AG04449 (cell line): ENCODE results near the gene C2orf81.

Experiments
- CTCF ChIA-PET: fragments of 350-600 bp; formaldehyde crosslinking; extraction: SDS; loops from one replicate; lab custom pipeline; 2021; ENCODE audit warnings: antibody characterized with exemption; lab: Yijun Ruan, JAX
- POLR2A ChIA-PET: fragments of 400-600, 350-600 bp; formaldehyde crosslinking; extraction: SDS; loops from one replicate; lab custom pipeline; 2020; ENCODE audit warnings: antibody characterized with exemption, inconsistent platforms; lab: Yijun Ruan, JAX
- DNase-seq: peaks from one replicate; pipeline ENCODE4 v3.0.0-alpha.2; 2010; ENCODE audit warnings: low read depth, low spot score
- H3K4me3 ChIP-seq: 2 replicates; pipeline ENCODE4 v1.5.1; 2011; ENCODE audit warnings: low read depth, mild to moderate bottlenecking, control low read depth, low read length
- TF ChIP-seq, protein P1 (sequence below): IDR thresholded peaks from one replicate; pipeline ENCODE4 v1.5.1; 2011; ENCODE audit warnings: mild to moderate bottlenecking, moderate library complexity, low read length, control low read depth, inconsistent platforms; ENCODE audit not compliant: insufficient read depth; ENCODE audit errors: missing control alignments

The C2orf81 gene

DNA sequence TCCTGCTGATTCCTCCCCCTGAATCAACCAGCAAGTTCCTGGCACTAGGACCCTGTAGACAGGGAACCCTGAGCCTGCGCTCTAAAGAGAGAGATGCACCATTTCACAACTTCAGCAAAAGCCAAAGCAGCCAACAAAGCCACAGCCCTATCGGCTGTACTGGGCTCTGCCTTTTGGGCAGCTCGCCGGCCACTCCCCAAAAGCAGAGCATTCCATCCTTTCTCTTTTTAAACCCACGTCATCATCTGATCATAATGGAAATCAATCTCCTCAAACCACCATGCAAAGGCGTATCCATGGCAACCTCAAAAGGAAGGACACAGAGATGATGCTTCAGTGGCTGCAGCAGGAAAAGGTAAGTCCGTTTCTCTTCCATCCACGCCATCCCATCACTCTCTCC, 36.0 kb downstream of the C2orf81 start:
- POLR2A ChIA-PET = no interaction called here
- CTCF ChIA-PET = interaction anchor here (1.0 to 1.9 kb wide), 3 partner anchors 10 to 136 kb away, joined by 3 to 9 read pairs (median 4); no protein-coding TSS in a partner anchor
- TF ChIP-seq, protein P1, sequence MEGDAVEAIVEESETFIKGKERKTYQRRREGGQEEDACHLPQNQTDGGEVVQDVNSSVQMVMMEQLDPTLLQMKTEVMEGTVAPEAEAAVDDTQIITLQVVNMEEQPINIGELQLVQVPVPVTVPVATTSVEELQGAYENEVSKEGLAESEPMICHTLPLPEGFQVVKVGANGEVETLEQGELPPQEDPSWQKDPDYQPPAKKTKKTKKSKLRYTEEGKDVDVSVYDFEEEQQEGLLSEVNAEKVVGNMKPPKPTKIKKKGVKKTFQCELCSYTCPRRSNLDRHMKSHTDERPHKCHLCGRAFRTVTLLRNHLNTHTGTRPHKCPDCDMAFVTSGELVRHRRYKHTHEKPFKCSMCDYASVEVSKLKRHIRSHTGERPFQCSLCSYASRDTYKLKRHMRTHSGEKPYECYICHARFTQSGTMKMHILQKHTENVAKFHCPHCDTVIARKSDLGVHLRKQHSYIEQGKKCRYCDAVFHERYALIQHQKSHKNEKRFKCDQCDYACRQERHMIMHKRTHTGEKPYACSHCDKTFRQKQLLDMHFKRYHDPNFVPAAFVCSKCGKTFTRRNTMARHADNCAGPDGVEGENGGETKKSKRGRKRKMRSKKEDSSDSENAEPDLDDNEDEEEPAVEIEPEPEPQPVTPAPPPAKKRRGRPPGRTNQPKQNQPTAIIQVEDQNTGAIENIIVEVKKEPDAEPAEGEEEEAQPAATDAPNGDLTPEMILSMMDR = no peak
- no peak for DNase-seq
- H3K4me3 ChIP-seq = no peak overlapping the region

DNA sequence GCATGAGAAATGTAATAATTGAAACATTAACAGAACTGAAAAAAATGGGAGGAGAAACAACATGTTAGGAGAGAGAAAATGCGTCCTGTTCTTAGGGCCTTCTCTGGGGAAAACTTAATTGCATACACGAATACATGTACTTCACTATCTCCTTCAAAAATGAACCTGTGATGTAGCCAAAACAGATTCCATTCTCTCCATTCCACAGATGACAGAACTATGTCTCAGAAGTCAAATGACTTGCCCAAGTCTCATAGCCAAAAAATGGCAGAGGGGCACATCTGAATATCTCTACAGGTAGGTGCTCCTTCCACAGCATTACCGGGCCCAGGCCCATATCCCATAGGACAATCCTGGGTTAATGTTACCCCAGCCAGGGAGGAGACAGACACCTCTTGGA, 37.4 kb downstream of the C2orf81 start:
- H3K4me3 ChIP-seq = no peak overlapping the region
- ChIA-PET CTCF (interaction anchor here (1.0 kb wide), 1 partner anchor 560 kb away, joined by 3 read pairs; no protein-coding TSS in a partner anchor), POLR2A (no interaction called here)
- TF ChIP-seq, protein P1 = no peak
- DNase-seq = no peak

DNA sequence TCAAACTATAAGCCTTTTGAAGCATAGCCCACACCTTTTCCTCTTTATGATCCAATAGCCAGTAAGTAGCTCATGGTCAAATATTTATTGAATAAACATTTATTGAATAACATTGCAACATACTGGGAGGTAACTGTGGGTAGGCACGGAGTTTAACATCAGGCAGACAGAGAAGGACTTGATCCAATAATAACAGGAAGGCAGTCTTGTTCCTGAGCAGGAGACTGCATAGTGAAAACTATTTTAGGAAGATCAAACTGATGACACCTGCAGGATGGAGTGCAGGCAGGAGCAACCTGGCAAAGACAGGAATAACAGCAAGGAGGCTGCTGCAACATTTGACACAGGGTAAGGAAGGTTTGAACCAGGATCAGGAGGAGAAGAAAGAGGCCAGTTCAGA, 38.2 kb downstream of the C2orf81 start:
- no peak overlapping the region for H3K4me3 ChIP-seq
- ChIA-PET CTCF (interaction anchor here (0.8 to 2.4 kb wide), 5 partner anchors 9 to 149 kb away, joined by 3 to 47 read pairs (median 3); no protein-coding TSS in a partner anchor), POLR2A (interaction anchor here (0.9 kb wide), 1 partner anchor 9 kb away, joined by 3 read pairs; no protein-coding TSS in a partner anchor)
- peak; percentile 45 for DNase-seq
- TF ChIP-seq, protein P1 = no peak

- DNase-seq = no peak
- CTCF ChIA-PET = interaction anchor here (1.3 to 2.4 kb wide), 2 partner anchors 11 to 47 kb away, joined by 10 to 47 read pairs; no protein-coding TSS in a partner anchor
- TF ChIP-seq, protein P1 = no peak
- no peak overlapping the region for H3K4me3 ChIP-seq
- POLR2A ChIA-PET = interaction anchor here (1.0 kb wide), 1 partner anchor 9 kb away, joined by 4 read pairs; no protein-coding TSS in a partner anchor
These were observed 39.7 kb downstream of the C2orf81 start for GRCh38 chr2:74381751-74382150.

- ChIA-PET POLR2A (interaction anchor here (0.6 to 1.5 kb wide), 4 partner anchors 8 to 150 kb away, joined by 3 to 5 read pairs (median 4); partner anchors contain the start of genes AUP1 and HTRA2), CTCF (interaction anchor here (0.9 to 6.7 kb wide), 3 partner anchors 8 to 45 kb away, joined by 3 to 51 read pairs (median 8); no protein-coding TSS in a partner anchor)
- H3K4me3 ChIP-seq = peak within 1 kb of the TSS; percentile 68
- TF ChIP-seq, protein P1 = no peak
- peak; percentile 23 for DNase-seq
These were observed 41.3 kb downstream of the C2orf81 start, which contains the start of gene DCTN1 for GRCh38 chr2:74379851-74380789. Gene DCTN1 (minus strand): TSS chr2:74380311. CDS start chr2:74380037, 274 bp downstream.

- ChIA-PET POLR2A (no interaction called here), CTCF (interaction anchor here (6.7 kb wide), 1 partner anchor 14 kb away, joined by 51 read pairs; no protein-coding TSS in a partner anchor)
- no peak for DNase-seq
- no peak overlapping the region for H3K4me3 ChIP-seq
- TF ChIP-seq, protein P1 = no peak
These were observed 43.4 kb downstream of the C2orf81 start for GRCh38 chr2:74378007-74378406.
